ENCODE results near the gene EBF3.

GRCh38 chr10:129897871-129898626 is 66.0 kb downstream of the EBF3 start:
- TF ChIP-seq FOXM1 (IDR thresholded peaks at IDR 0.05; ENCODE audit: borderline replicate concordance, low read depth) (no peak), EP300 (IDR thresholded peaks at IDR 0.05; ENCODE audit: borderline replicate concordance) (no peak), MAX (IDR thresholded peaks at IDR 0.05) (no peak), EGR1 (IDR thresholded peaks at IDR 0.05) (no peak), CEBPB (IDR thresholded peaks at IDR 0.05) (no peak), YY1 (IDR thresholded peaks at IDR 0.05; ENCODE audit: low read depth) (no peak), USF1 (IDR thresholded peaks at IDR 0.05) (no peak), NFIC (IDR thresholded peaks at IDR 0.05) (no peak), CREB1 (IDR thresholded peaks at IDR 0.05; ENCODE audit: low read depth) (no peak), REST (IDR thresholded peaks at IDR 0.05; ENCODE audit: low read depth) (no peak), ZBTB7A (IDR thresholded peaks at IDR 0.05; ENCODE audit: low read depth) (no peak), TAF1 (IDR thresholded peaks at IDR 0.05; ENCODE audit: low read depth) (no peak), RAD21 (IDR thresholded peaks at IDR 0.05; ENCODE audit: low read depth) (no peak), TCF12 (IDR thresholded peaks at IDR 0.05; ENCODE audit: low read depth) (no peak)

All from Ishikawa (cell line).